Activated T-cell treated with anti-CD3 and anti-CD28 coated beads, Interleukin-2, amount 50 U/mL, for 1 hour (primary cell): ENCODE measurements around the gene PYCR2.

ENCODE experiments used
- DNase-seq: peaks from one replicate; pipeline ENCODE4 v3.0.0-alpha.2; 2020

Gene PYCR2

DNA sequence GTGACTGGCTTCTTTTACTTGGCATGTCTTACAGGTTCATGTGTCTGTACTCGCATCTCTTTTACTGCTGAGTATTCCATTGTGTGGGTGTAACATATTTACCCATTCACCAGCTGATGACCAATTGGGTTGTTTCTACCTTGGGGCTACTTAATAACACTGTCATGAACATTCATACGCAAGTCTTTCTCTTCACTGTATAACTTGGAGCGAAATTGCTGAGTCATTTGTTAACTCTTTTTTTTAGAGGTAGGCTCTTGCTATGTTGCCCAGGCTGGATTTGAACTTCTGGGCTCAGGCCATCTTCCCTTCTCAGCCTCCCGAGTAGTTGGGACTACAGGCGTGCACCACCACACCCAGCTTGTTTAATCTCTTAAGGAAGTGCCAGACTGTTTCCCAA, 6.5 kb downstream of the PYCR2 start:
- no peak for DNase-seq

DNA sequence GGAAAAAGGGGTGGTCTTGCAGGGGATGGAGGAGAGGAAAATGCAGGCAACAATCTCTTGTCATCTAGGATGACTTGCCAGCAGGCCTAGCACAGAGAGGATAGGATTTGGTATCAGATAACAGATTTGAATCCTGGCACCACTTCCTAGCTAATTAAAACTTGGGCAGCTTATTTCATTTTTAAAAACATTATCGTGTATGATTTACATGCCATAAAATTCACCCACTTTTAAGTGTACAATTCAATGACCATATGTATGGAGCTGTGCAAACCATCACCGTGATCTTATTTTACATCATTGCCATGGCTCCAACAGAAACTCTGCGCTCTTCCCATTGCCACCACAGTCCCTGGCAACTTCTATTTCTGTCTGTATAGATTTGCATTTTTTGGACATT, 6.9 kb downstream of the PYCR2 start:
- no peak for DNase-seq

DNA sequence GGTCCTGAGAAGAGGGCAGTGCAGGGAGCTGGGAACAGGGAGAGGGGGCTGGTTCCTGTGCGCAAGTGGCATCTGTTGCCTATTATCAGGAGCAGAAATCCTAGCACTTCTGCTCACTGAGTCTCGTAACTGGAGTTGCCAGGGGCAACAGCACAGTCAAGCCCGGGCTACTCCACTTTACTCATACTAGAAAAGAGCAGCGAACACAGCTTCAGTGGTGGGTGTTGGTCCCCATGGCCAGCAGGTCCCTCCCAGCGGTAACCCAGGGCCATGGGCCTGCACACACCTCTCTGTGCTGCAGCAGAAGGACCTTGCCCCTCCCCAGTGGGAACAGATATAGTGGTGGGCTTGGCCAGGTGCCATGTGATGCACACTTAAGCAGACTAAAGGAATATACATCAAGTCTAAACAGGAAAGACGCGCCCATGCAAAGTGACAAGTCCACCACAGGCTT, 8.5 kb downstream of the PYCR2 start:
- DNase-seq, result no peak

DNA sequence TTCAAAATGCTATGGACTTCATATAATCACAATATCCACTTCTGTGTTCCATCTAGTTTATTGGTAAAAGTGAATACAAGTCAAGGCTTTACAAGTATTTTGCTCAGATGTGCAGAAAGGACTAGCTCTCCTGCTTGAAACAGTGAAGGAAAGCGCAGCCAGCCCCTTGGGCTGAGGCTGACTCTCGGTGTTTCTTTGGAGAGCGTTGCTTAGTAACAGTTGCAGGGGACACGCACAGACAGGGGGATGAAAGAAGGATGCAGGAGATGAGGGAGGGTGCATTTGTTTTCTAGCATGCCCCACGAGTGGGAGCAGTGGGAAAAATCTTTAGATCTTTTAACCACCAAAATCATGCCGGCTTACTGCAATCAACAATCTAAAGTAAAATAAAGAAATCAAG, 9.1 kb downstream of the PYCR2 start:
- no peak for DNase-seq

DNA sequence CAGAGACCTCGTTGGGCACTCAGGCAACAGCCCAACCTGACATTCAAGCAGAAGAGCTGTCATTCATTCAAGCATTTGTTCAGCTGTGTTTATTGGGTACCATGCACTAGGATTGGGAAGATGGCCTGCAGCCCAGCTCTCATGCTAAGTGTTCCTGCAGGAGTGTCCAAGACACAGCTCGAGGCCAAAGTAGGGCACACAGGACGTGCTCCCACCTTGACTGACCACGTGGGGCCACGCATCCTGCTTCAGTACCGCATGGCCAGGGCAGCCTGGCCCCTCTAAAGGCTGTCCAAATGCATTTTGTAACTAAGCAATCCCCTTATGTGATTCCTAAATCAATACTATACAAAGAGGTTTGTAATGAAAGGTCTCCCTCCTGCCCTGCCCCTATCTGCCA, 9.7 kb downstream of the PYCR2 start:
- DNase-seq, result no peak

DNA sequence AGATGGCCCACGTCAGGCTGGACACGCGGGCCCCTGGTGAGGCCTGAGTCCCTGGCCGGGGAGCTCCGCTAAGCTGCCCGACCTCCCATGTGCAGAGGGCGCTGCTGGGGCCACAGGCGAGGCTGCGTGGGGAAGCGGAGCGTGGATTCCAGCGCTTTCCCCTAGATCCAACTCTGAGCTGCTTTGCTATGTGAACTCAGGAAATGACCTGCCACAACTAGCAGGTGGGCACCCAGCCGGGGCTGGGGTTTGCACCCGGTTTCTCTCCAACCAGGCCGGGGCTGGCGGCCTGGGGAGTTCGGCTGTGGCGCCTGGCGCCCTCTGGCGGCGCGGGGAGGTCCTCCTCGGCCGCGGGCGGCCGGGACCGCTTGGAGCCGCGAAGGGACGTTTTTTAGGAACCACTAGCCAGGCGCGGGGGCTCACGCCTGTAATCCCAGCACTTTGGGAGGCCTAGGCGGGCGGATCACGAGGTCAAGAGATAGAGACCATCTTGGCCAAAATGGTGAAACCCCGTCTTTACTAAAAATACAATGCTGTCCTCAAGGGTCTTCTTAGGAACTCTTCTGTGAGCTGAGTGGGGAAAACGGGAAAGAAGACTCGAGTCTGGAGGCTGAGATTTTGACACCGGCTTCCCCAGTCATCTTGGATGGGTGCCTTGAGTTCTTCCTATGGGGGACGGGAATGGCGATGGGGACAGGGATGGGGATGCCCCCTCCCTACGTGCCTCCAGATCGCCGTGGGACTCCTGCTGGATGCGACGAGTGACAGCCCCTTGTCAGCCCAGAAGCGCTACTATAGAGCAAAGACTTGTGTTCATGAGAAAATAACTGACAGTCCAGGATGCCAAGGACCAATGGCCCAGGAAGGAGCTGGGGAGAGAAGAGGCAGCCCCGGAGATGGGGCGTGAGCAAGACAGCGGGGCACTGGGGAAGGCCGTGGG, 12.6 kb downstream of the PYCR2 start:
- DNase-seq, result peak; percentile 84

DNA sequence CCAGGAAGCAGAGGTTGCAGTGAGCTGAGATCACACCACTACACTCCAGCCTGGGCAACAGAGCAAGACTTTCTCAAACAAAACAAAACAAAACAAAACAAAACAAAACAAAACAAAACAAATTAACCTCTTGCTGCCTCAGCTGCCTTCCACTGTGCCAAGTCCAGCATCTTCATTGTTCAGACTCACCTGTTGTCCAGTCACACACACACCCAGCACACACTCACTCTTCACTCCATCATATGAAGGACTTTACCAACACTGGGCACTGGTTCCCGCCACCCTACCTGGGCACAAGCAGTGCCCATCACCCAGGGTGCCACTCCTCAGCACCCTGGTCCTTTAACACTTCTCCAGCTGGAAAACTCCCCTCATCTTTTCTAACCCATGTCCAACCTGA, 14.6 kb downstream of the PYCR2 start:
- DNase-seq, result no peak

DNA sequence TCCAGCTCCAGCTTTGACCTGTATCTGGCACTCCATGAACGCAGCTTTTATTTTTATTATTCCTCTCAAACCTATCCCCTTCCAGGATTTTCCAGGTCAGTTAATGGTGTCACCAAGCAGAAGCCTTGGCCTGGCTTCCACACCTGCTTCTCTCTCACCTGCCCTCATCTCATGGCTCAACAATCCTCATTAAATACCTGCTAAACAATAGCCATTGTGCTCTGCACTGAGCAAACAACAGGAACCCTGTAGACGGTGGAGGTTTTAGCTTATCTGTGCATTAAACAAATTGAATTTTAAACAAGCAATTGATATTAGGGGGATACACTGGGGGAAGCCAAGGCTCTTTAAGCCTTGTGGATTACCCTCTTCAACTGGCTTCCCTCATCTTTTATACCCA, 15.3 kb downstream of the PYCR2 start:
- DNase-seq, result no peak

DNA sequence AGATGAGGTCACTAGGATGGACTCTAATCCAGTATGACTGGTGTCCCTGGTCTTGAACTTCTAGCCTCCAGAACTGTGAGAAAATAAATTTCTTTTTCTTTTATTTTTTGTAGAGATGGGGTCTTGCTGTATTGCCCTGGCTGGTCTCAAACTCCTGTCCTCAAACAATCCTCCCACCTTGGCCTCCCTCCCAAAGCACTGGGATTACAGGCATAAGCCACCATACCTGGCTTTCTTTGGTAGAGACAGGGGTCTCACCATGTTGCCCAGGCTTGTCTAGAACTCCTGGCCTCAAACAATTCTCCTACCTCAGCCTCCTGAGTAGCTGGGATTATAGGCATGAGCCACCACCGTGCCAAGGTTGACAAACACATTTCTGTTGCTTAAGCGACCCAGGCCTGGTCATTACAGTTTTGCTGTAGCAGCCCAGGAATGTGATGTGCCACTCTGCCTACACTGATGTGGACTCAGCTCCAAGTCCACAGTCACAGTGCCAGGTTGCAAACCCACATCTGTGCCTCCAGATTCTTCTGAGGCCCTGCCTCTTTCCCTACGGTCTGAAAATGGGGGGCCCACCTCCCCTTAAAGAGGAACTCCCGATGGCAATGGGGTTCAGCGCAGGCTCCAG, 15.9 kb downstream of the PYCR2 start:
- no peak for DNase-seq

DNA sequence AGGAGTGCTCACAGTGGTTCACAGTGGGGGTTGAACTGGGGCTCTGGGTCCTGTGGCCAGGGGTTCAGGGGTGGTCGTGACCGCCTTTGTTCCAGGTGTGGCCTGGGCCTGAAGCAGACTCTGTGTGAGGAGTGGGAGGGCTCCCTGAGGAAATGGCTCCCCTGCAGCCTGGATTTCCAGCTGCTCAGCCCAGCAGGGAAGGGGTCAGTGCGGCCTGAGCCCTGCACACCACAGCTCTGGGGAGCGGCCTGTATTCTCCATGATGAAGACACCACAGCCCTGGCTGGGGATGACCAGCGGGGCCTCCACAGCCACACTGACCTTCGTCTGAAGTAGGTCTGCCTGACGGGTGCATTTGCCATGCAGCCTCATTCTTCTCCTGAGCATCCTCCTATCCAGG, 16.7 kb downstream of the PYCR2 start:
- no peak for DNase-seq

DNA sequence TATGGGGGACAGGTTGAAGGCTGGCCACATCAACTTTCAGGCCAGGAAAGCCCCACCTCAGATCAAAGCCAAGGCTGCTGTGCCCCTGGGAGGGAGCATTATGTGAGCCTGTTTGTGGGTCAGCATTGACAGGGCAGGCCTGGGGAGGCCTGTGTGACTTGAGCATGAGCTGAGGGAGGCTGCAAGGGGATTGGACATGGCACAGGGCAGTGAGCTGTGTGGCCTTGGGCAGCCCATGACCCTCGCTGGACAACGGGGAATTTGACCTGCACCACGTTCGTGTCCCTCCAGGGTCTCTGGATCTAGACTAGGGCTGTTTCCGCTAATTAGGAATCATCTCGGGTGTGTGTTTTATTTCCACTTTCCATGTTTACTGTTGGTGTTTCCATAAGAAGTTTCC, 17.6 kb downstream of the PYCR2 start:
- no peak for DNase-seq

DNA sequence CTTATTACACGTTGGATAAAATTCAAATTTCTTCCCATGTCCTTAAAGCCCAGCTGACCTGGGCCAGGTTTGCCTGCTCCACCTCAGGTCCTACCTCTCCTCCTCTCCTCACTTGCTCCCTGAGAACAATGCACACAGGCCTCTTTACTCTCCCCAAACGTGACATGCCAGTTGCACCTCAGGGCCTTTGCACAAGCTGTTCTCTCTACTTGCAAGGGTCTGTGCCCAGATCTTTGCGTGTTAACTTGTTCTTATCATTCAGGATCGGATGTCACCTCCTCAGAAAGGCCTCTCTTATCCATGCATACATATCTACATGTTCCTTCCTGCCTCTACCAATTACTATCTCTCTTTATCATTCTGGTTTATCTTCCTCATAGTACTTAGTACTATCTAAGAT, 20.4 kb downstream of the PYCR2 start:
- no peak for DNase-seq

DNA sequence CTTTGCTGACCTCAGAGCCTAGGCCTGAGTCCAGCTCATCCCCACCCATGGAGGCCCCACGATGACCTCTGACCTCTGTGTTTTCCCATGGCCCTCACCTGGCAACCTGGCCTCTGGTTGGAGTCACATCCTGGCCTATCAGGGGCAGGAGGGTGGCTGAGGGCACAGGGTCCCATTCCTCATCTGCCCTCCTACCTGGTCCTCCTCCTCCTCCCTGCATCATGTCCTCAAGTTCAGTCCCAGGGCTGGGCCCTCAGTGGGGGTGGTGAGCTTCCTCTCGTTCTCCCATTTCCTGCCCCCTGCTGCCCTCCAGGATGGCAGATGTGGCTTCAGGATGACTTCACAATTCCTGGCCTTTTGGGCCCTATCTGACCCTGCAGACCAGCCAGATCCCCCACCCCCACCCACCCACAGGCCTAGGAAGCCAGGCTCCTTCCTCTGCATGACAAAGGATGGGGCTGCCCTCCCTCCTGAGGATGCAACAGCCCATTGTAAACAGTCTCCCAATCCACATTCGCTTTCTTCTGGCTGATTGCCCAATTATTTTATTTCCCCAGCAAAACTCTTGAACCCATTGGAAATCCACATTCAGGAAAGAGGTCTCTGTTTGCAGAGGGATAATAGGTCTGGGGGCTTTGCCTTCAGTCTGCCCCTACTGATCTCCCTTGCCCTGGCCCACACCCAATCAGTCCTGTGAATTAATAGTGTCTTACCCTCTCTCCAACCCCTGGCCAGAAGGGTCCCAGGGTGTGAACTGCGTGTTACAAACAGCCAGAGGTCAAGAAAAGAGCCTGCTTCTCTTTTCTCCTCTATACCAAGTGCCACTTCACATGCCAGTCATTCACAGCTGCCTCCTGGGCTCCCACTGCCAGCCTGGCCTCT, 24.8 kb downstream of the PYCR2 start:
- DNase-seq, result no peak

DNA sequence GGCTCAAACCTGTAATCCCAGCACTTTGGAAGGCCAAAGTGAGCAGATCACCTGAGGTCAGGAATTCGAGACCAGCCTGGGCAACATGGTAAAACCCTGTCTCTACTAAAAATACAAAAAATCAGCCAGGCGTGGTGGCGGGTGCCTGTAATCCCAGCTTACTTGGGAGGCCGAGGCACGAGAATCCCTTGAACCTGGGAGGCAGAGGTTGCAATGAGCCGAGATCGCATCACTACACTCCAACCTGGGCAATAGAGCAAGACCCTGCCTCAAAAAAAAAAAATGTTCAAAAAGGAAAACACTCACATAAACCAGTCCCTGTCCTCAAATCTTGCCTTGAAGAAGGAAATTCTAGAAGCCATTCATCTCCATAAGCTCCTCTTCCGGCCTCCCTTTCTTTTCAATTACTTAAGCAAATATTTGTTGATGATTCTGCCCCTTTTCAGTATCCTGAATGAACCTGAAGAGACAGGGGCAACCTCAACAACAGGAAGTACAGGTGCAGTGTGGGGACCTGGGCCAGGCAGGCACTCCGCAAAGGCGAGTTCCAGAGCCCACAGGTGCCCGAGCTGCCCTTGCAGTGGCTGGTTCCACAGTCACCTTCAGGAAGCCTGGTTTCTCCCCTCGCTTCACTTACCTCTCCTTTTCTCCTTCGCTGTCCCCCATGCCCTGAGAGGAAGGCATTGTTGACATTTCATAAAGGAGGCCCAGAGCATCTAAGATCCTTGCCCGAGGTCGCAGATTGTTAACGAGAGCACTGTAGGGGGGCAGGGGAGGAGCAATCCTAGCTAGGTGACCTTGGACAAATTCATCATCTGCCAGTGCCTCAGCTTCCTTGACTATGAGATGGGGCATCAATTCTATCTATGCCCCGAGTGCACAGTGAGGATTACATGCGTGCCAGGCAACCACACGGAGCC, 26.2 kb downstream of the PYCR2 start:
- DNase-seq, result peak; percentile 44

DNA sequence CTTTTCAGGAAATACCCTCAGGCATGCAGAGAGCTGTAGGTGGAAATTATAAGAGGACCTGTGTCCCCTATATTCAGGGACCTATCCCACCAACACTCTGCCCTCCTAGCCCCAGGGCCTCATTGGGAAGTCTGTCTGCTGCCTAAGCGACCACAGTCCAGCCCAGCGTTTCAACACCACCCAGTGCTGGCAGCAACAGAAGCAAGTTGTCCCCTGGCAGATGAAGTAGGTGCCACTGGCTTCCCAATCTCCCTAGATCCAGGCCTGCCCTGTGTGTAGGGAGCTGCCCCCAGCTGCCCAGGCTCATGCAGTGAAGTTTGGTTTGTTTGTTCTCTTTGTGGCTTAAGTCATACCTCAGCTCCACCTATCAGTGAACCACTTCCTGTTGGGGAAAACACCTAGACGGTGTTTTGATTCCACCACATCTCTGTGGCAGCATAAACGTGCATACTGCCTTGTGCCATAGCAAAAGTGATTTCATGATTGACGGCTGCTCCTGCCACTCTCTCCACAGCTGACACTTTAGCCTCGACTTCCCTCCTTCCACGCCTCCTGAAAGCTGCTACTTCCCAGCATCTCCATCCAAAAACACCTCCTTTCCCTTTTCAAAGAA, 27.0 kb downstream of the PYCR2 start:
- peak; percentile 57 for DNase-seq

DNA sequence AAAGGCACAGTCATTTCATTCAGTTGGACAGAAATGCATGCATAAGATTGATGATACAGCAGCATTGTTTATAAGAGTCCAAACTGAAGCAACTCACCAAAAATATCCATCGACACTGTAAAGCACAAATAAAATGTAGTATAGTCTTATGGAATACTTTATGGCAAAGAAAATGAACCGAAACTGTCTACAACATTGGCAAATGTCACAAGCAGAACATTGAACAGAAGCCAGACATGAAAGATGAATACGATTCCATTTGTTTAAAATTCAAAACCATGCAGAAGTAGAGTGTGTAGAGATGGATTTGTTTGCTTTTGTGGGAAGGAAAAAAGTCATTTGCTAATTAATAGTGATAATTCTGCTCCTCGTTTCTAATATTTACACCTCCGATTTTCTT, 27.6 kb downstream of the PYCR2 start:
- no peak for DNase-seq

DNA sequence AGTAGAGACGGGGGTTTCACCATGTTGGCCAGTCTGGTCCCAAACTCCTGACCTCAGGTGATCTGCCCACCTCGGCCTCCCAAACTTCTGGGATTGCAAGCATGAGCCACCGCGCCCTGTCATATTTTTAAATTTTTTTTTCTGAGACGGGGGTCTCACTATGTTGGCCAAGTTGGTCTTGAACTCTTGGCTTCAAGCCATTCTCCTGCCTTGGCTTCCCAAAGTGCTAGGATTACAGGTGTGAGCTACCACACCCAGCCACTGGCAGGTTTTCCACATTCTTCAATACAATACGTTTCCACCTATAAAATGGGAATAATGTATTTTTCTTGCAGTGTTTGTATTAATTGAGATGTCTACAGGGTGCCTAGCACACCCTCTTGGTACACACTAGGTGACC, 31.7 kb downstream of the PYCR2 start:
- DNase-seq, result no peak

DNA sequence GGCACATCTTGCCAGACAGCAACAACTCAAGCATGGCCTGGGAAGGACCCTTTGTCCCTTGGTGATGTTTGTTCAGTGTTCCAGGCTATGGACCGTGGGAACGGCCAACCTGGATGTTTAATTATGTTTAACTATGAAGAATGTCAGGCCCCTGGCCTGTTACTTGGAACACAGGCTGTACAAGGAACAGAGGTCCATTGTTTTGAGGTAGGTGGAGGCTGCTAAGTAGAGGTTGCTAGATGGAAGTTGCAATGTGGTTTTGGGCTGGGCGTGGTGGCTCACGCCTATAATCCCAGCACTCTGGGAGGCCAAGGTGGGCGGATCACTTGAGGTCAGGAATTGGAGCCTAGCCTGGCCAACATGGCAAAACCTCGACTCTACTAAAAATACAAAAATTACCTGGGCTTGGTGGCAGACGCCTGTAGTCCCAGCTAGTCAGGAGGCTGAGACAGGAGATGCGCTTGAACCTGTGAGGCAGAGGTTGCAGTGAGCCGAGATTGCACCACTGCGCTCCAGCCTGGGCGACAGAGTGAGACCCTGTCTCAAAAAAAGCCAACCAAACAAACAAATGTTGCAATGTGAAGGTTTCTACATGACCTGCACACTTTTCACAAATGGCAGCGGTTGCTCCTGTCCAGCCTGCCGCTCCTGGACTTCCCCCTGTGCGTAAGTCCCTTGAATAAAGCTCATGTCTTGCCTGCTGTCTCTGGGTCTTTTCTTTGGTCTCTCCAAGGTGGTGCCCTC, 32.6 kb downstream of the PYCR2 start:
- no peak for DNase-seq

DNA sequence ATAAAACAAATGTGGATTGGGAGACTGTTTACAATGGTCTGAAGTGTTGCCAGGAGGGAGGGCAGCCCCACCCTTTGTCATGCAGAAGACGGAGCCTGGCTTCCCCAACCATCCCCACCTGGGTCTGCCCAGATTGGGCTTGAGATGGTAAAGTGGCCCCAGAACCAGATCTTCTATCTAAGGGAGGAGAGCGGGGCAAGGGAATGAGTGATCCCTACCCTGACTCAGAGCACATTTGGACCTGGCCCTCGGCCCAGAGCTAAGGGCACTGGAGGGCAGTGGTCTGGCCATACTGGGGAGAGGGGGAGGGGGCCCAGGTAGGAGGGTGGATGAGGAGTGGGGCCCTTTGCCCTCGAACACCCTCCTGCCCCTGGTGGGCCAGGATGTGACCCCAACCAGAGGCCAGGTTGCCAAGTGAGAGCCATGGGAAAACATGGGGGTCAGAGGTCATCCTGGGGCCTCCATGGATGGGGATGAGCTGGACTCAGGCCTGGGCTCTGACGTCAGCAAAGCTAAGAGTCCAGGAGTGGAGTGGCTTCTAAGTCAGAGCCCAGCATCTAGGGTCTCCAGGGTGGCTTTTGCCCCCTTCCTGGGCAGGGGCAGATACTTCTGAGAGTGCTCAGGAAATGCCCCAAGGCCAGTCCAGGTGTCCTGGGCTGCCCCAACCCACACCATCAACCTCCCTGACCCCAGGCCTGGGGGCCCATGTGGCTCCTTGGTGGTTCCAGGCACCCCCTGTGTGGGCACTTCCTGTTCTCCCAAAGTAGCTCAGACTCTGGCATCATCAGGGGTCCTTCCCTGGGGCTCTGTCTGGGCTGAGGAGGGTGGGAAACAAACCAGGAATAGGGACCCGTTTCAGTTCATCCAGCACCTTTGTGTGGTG, 33.5 kb downstream of the PYCR2 start:
- no peak for DNase-seq

DNA sequence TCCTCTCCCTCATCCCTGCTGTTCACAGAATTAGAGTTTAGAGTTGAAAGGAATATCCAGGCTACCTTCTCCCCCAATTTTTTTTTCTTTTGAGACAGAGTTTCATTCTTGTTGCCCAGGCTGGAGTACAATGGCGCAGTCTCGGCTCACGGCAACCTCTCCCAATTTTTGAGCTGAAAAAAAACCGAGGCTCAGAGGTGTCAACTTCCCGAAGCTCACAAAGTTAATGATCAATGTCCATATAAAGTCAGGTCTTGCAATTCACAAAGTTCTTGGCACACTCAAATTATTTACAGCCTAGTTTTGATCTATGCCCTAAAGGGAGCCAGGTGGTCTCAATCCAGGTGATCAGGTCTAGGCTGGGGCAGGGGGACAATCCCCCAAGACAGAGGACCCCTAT, 34.3 kb downstream of the PYCR2 start:
- DNase-seq, result no peak
